Central memory CD8-positive, alpha-beta T cell (primary cell): ENCODE measurements around the gene SH3GL3.

Experiments
- ATAC-seq: fragments of 150-1000 bp; cut with Tn5 transposase; replicated peaks from 2 replicates; pipeline ENCODE4 v1.10.0; 2022; ENCODE audit warnings: mild to moderate bottlenecking, moderate FRiP score, moderate number of reproducible peaks; ENCODE audit not compliant: poor library complexity, severe bottlenecking; ENCODE audit errors: extremely low read depth
- DNase-seq, 2 donors: peaks; one replicate each; pipeline ENCODE4 v3.0.0; 2021; ENCODE audit warnings: low spot score in 2 of 2
- H3K27ac Mint-ChIP-seq: one replicate; pipeline ENCODE4 v1.8.0; 2022; ENCODE audit warnings: low read depth, mild to moderate bottlenecking, moderate library complexity, mixed read lengths
- H3K27me3 Mint-ChIP-seq: one replicate; pipeline ENCODE4 v1.8.0; 2022; ENCODE audit warnings: mixed read lengths
- H3K36me3 Mint-ChIP-seq: one replicate; pipeline ENCODE4 v1.8.0; 2022; ENCODE audit warnings: mild to moderate bottlenecking, moderate library complexity, mixed read lengths; ENCODE audit not compliant: insufficient read depth
- H3K4me1 Mint-ChIP-seq: one replicate; pipeline ENCODE4 v1.8.0; 2022; ENCODE audit warnings: mixed read lengths
- H3K4me3 Mint-ChIP-seq: one replicate; pipeline ENCODE4 v1.8.0; 2022; ENCODE audit warnings: mild to moderate bottlenecking, moderate library complexity, mixed read lengths
- H3K9me3 Mint-ChIP-seq: one replicate; pipeline ENCODE4 v1.8.0; 2022; ENCODE audit warnings: mixed read lengths

Gene SH3GL3

DNA sequence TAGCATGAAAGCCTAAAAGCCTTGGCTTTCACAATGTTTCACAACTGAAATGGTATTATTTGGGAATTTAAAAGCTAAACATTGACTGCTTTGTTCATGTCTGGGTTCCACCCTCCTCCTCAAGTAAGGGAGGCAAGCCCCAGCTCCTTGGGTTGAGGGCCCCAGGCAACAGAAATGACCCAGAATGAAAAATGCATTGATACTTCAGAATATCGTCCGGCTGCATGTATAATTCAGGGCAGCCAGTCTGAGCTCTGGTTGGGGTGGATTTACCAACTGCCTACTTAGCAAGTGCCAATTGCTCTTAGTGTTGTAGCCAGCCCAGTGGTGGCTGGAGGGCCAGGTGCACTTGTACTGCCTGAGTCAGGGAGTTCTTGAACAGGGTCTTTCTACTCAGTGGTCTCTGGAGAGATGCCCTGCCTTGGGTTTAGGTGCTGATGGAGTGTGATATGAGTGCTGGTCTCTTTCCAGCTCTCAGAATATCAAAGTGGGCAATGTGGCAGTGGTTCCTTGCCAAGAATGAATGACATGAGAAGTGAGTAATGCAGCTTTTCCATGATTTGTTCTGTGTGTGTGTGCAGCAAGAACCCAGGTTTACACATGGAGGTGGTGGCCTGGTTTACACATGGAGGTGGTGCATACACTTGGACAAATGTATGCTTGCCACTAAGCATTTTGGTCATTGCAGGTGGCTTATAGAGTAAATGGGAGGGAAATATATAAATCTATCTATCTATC lies 165.9 kb downstream of the SH3GL3 start:
- no peak for DNase-seq

DNA sequence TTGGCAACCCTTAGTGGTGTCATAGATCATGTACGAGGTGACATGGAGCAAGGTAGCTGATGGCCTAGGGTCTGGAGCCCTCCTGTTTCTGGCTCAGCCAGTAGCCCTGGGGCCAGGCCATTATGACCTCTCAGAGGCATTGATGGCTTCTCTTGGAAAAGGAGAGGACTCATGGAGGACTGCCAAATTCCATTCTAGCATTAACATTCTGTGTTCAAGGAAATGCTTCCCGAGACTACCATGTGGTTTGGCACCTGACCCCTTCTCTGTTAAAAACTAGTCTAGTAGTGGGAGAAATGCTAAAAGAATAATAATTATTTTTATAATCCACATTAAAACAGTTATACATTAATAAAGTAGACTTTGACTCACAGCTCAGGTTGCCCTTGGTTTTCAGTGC lies 166.6 kb downstream of the SH3GL3 start:
- Mint-ChIP-seq H3K27ac (no peak overlapping the region), H3K36me3 (no peaks in the 10 kb centered on the region), H3K4me3 (no peak overlapping the region), H3K4me1 (no peaks in the 10 kb centered on the region), H3K27me3 (peaks cover 19% of the 10 kb centered on the region), H3K9me3 (no peaks in the 10 kb centered on the region)
- no peak for DNase-seq
- ATAC-seq: no peak

More for the DNA sequence above, 165.9 kb downstream of the SH3GL3 start:
- Mint-ChIP-seq H3K4me1 (no peaks in the 10 kb centered on the region), H3K4me3 (no peak overlapping the region), H3K27ac (no peak overlapping the region), H3K27me3 (peaks cover 19% of the 10 kb centered on the region), H3K9me3 (no peaks in the 10 kb centered on the region), H3K36me3 (no peaks in the 10 kb centered on the region)
- ATAC-seq: no peak

DNA sequence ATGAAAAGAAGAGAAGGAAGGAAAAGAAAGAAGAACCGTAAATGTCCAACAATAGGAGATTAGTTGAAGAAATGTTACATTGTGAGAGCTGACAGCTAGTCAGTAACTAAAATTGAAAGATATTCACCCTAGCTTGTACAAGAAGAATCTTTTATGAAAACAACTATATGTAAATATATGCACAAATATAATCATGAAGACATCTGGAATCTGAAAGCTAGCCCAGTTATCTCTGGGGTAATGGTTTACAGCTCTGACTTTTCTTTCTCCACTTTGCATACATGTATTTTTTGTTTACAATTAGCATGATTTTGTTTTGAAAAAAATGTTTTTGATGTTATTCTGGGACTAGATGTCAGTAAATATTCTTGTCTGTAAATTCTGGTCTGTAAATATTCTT lies 169.7 kb downstream of the SH3GL3 start:
- no peaks in the 10 kb centered on the region for H3K4me1 Mint-ChIP-seq
- ATAC-seq (no peak), DNase-seq (no peak)
- H3K27me3 Mint-ChIP-seq: peaks cover 19% of the 10 kb centered on the region
- H3K36me3 Mint-ChIP-seq: no peaks in the 10 kb centered on the region
- no peaks in the 10 kb centered on the region for H3K9me3 Mint-ChIP-seq
- no peak overlapping the region for H3K27ac Mint-ChIP-seq
- H3K4me3 Mint-ChIP-seq: no peak overlapping the region

GRCh38 chr15:83626171-83626802 lies 179.1 kb downstream of the SH3GL3 start:
- Mint-ChIP-seq H3K27me3 (peaks cover 11% of the 10 kb centered on the region), H3K27ac (no peak overlapping the region), H3K9me3 (peaks cover 11% of the 10 kb centered on the region), H3K36me3 (no peaks in the 10 kb centered on the region), H3K4me3 (no peak overlapping the region), H3K4me1 (no peaks in the 10 kb centered on the region)
- no peak for DNase-seq
- ATAC-seq: no peak

DNA sequence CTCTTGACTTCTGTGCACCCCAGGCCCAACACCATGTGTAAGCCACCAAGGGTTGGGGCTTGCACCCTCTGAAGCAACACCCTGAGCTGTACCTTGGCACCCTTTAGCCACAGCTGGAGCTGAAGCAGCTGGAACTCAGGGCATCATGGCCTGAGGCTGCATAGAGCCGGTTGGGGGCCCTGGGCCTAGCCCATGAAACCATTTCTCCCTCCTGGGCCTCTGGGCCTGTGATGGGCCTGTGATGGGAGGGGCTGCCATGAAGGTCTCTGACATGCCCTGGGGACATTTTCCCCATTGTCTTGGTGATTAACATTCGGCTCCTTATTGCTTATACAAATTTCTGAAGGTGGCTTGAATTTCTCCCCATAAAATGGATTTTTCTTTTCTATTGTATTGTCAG lies 184.4 kb downstream of the SH3GL3 start:
- Mint-ChIP-seq H3K9me3 (no peaks in the 10 kb centered on the region), H3K27ac (no peak overlapping the region), H3K27me3 (peaks cover 1% of the 10 kb centered on the region), H3K36me3 (no peaks in the 10 kb centered on the region), H3K4me3 (no peak overlapping the region), H3K4me1 (no peaks in the 10 kb centered on the region)
- no peak for ATAC-seq
- no peak for DNase-seq

DNA sequence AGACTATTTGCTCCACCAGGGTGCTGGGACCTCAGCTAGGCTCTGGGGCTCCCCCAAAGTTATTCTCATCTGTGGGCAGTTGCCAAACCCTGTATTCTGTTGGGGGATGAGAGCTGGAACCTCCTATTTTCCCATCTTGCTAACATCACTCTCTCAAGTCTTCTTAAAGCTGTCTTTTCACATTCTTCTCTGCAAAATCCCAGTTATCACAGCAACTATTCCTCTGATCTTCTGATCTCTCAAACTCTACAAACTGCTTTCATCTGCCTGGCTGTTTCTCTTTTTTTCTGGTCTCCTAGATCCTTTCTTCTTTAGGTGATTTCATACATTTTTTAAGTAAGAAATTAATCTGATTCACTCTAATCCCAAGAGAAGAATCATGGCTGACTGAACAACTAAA lies 196.1 kb downstream of the SH3GL3 start:
- H3K27ac Mint-ChIP-seq: no peak overlapping the region
- no peaks in the 10 kb centered on the region for H3K36me3 Mint-ChIP-seq
- DNase-seq: no peak
- H3K4me3 Mint-ChIP-seq: no peak overlapping the region
- H3K9me3 Mint-ChIP-seq: peaks cover 36% of the 10 kb centered on the region
- H3K4me1 Mint-ChIP-seq: no peaks in the 10 kb centered on the region
- ATAC-seq: no peak
- peaks cover 15% of the 10 kb centered on the region for H3K27me3 Mint-ChIP-seq

DNA sequence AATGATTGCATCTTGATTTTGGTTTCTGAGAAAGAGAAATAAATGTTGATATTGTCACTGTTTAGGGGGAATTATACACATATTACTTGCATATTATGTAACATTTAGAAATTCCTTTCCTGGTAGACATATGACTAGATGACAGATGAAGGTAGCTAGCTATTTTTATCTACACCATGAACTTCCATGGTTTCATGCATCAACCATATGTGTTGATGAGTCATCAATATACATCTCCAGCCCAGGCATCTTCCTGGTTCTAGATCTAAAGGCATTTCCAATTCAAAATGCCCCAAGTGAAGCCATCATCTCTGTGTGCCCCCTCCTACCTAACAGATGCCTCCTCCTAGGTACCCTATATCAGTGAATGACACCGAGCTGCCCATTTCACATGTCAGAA lies 197.3 kb downstream of the SH3GL3 start:
- no peaks in the 10 kb centered on the region for H3K36me3 Mint-ChIP-seq
- H3K4me1 Mint-ChIP-seq: no peaks in the 10 kb centered on the region
- H3K27me3 Mint-ChIP-seq: peaks cover 8% of the 10 kb centered on the region
- DNase-seq (no peak), ATAC-seq (no peak)
- H3K4me3 Mint-ChIP-seq: no peak overlapping the region
- H3K27ac Mint-ChIP-seq: no peak overlapping the region
- peaks cover 32% of the 10 kb centered on the region for H3K9me3 Mint-ChIP-seq

GRCh38 chr15:83650831-83651230 lies 203.7 kb downstream of the SH3GL3 start:
- Mint-ChIP-seq H3K4me1 (no peaks in the 10 kb centered on the region), H3K27me3 (peaks cover 18% of the 10 kb centered on the region), H3K4me3 (no peak overlapping the region), H3K9me3 (no peaks in the 10 kb centered on the region), H3K27ac (no peak overlapping the region), H3K36me3 (no peaks in the 10 kb centered on the region)
- ATAC-seq (no peak), DNase-seq (no peak)

GRCh38 chr15:83651541-83651940 lies 204.4 kb downstream of the SH3GL3 start:
- Mint-ChIP-seq H3K4me3 (no peak overlapping the region), H3K4me1 (no peaks in the 10 kb centered on the region), H3K27ac (no peak overlapping the region), H3K36me3 (no peaks in the 10 kb centered on the region), H3K27me3 (peaks cover 18% of the 10 kb centered on the region), H3K9me3 (no peaks in the 10 kb centered on the region)
- DNase-seq (no peak), ATAC-seq (no peak)

DNA sequence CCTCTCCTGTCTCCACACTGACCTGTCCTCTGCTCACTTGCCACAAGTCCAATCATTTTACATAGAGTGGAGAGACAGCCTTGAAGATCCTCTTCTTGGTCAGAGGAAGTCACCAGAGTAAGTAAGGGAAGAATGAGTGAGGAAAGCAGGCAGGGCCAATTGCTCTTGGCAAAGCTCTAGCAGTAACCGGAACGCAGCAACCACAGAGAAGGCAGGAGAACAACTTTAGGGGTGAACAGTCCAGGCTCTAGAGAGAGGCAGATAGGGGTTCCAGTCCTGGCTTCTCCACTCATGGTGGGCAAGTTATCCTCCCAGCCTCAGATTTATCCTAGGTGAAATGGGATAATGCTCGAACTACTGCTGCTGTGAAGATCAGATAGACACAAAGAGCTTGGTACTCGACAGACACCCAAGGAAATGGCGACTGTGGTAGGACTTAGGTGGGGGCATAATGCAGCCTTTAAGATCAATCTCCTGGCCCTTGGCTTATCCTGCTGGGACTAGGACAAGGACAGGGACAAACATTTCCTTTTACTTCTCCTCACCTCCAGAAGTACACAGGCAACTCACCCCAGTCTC lies 205.6 kb downstream of the SH3GL3 start:
- no peak for ATAC-seq
- Mint-ChIP-seq H3K4me3 (no peak overlapping the region), H3K4me1 (no peaks in the 10 kb centered on the region), H3K27ac (no peak overlapping the region), H3K36me3 (no peaks in the 10 kb centered on the region), H3K27me3 (peaks cover 18% of the 10 kb centered on the region), H3K9me3 (no peaks in the 10 kb centered on the region)
- DNase-seq: no peak

DNA sequence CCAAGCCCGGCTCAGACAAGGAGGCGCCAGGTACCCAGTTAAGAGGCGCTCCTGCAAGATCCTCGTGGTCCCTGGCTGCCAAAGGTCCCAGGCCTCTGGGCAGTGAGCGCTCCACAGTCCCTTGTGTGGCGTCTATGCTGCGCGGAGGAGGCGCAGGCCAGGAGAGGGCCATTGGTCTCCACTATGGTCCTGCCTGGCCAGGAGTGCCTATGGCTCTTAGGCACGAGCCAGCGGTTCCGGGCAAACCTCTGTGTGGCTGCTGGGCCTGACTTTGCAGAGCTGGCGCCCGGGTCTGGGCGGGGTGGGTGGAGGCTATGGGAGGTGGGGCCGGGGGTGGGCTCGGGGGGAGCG lies 206.1 kb downstream of the SH3GL3 start:
- H3K4me3 Mint-ChIP-seq: no peak overlapping the region
- H3K27ac Mint-ChIP-seq: no peak overlapping the region
- ATAC-seq (no peak), DNase-seq (no peak)
- H3K36me3 Mint-ChIP-seq: no peaks in the 10 kb centered on the region
- no peaks in the 10 kb centered on the region for H3K9me3 Mint-ChIP-seq
- H3K27me3 Mint-ChIP-seq: peaks cover 18% of the 10 kb centered on the region
- no peaks in the 10 kb centered on the region for H3K4me1 Mint-ChIP-seq

- Mint-ChIP-seq H3K4me3 (no peak within 1 kb of the TSS), H3K9me3 (no peaks in the 10 kb centered on the region), H3K27me3 (peaks cover 18% of the 10 kb centered on the region), H3K27ac (no peak within 1 kb of the TSS), H3K36me3 (no peaks in the 10 kb centered on the region), H3K4me1 (no peaks in the 10 kb centered on the region)
- ATAC-seq (no peak), DNase-seq (no peak)
These were observed 206.7 kb downstream of the SH3GL3 start, which contains the start of gene ADAMTSL3 for GRCh38 chr15:83653639-83654378. TSS of gene ADAMTSL3 (plus strand) at chr15:83654123. CDS start at chr15:83655762, 1,639 bp downstream.
